Thyroid gland (tissue), 4 donors: ENCODE data around the gene USP3.

ENCODE experiments used
- POLR2A ChIP-seq, 2 donors: fragments of 450-650 bp; IDR thresholded peaks; one replicate each; pipeline ENCODE4 v1.6.1; 2017; ENCODE audit warnings: antibody characterized with exemption in 2 of 2, mild to moderate bottlenecking in 2 of 2, moderate library complexity in 1 of 2
- TF ChIP-seq, protein P1 (sequence below), 6 experiments: fragments of 200-600 bp in 3 of 6; fragments of 450-650 bp in 3 of 6; sonication (generic) in 3 of 6; IDR thresholded peaks; one replicate each; pipeline ENCODE4 v1.5.1; 2016 to 2019; ENCODE audit warnings: antibody characterized with exemption in 6 of 6, mild to moderate bottlenecking in 2 of 6, inconsistent platforms in 1 of 6, moderate library complexity in 1 of 6

DNA sequence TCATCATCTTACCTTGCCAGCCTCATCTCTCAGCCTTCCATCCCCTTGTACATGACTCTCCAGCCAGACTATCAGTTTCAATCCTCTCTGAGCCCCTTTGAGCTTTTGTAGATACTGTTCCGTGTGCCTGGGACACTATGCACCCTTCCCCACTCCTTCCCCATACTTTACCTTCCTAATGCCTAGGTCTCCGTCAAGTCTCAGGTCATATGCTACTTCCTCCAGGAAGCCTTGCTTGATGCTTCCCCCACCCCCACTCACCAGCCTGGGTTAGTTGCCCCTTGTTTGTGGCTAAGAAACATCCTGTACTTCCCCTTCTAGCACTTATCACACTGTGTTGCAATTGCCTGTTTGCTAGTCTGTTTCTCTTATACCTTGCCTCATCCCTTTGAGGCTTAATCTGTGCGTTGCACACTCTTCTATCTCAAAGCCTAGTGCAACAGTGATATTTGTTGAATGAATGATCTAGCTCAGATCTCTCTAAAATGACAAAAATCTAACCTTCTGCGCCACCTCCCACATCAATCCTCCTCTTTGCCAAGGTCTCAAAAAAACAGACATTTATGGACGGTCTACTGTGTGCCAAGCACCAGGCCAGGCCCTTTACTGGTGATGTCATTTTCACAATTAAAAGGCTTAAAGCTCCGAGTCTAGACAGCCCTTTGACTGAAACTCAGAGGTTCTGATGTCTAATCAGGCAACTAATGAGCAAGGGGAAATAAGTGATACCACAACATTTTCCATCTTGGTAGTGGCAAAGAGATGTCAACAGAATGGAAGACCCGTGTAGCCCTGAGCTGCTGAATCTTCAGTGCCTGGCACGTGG, 6.5 kb upstream of the USP3 start:
- TF ChIP-seq, protein P1, sequence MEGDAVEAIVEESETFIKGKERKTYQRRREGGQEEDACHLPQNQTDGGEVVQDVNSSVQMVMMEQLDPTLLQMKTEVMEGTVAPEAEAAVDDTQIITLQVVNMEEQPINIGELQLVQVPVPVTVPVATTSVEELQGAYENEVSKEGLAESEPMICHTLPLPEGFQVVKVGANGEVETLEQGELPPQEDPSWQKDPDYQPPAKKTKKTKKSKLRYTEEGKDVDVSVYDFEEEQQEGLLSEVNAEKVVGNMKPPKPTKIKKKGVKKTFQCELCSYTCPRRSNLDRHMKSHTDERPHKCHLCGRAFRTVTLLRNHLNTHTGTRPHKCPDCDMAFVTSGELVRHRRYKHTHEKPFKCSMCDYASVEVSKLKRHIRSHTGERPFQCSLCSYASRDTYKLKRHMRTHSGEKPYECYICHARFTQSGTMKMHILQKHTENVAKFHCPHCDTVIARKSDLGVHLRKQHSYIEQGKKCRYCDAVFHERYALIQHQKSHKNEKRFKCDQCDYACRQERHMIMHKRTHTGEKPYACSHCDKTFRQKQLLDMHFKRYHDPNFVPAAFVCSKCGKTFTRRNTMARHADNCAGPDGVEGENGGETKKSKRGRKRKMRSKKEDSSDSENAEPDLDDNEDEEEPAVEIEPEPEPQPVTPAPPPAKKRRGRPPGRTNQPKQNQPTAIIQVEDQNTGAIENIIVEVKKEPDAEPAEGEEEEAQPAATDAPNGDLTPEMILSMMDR (IDR thresholded peaks at IDR 0.05), result no peak
- no peak for TF ChIP-seq POLR2A (IDR thresholded peaks at IDR 0.05)
